ENCODE data around the gene ACACA.

ACACA gene

GRCh38 chr17:37392024-37392590, 14.5 kb downstream of the ACACA start:
- H3K4me1 ChIP-seq (ENCODE audit: control insufficient read depth, insufficient read depth, low read length), result peaks cover 27% of the 10 kb centered on the region
- H3K4me3 ChIP-seq (ENCODE audit: low read length), result peak overlapping the region; percentile 1
- H3K36me3 ChIP-seq (ENCODE audit: control insufficient read depth, insufficient read depth, low read length, severe bottlenecking), result no peaks in the 10 kb centered on the region
- H3K9me3 ChIP-seq (ENCODE audit: control insufficient read depth, low read length), result no peaks in the 10 kb centered on the region
- DNase-seq (ENCODE audit: low read depth), result peak; percentile 71
- H3K27me3 ChIP-seq (replicated peaks; ENCODE audit: control insufficient read depth, insufficient read depth, low read length), result no peaks in the 10 kb centered on the region
- no peak overlapping the region for H3K9ac ChIP-seq (ENCODE audit: low read length)

- Histone ChIP-seq H3K9ac (ENCODE audit: low read length) (no peak overlapping the region), H3K4me3 (ENCODE audit: low read length) (no peak overlapping the region), H3K27me3 (replicated peaks; ENCODE audit: control insufficient read depth, insufficient read depth, low read length) (no peaks in the 10 kb centered on the region), H3K9me3 (ENCODE audit: control insufficient read depth, low read length) (no peaks in the 10 kb centered on the region), H3K4me1 (ENCODE audit: control insufficient read depth, insufficient read depth, low read length) (peaks cover 27% of the 10 kb centered on the region), H3K36me3 (ENCODE audit: control insufficient read depth, insufficient read depth, low read length, severe bottlenecking) (no peaks in the 10 kb centered on the region)
- no peak for DNase-seq (ENCODE audit: low read depth)
These were observed 15.5 kb downstream of the ACACA start for GRCh38 chr17:37391146-37391545.

- Histone ChIP-seq H3K9me3 (ENCODE audit: control insufficient read depth, low read length) (no peaks in the 10 kb centered on the region), H3K4me3 (ENCODE audit: low read length) (no peak overlapping the region), H3K27me3 (replicated peaks; ENCODE audit: control insufficient read depth, insufficient read depth, low read length) (no peaks in the 10 kb centered on the region), H3K4me1 (ENCODE audit: control insufficient read depth, insufficient read depth, low read length) (peaks cover 27% of the 10 kb centered on the region), H3K36me3 (ENCODE audit: control insufficient read depth, insufficient read depth, low read length, severe bottlenecking) (no peaks in the 10 kb centered on the region), H3K9ac (ENCODE audit: low read length) (no peak overlapping the region)
- DNase-seq (ENCODE audit: low read depth), result no peak
These were observed 17.5 kb downstream of the ACACA start for GRCh38 chr17:37389160-37389559.

DNA sequence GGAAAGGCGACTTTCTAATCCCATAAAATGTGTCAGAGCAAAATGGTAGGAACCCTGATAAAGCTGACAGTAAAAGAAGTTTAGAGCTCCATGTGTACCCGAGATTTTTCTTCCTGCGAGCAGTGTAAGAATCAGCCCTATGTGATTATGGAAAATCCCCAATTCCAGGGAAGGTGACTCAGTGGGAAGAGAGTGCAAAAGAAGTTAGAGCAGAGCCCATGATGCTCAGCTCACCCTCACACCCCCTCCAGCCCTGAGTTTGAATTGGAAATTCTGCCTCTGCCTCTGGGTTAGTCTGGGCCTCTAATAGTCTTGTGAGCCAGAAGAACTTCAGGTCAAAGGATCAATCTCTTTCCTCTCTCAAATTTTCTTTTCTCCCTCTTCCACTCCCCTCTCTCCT, 18.4 kb downstream of the ACACA start:
- no peaks in the 10 kb centered on the region for H3K9me3 ChIP-seq (ENCODE audit: control insufficient read depth, low read length)
- peak; percentile 31 for DNase-seq (ENCODE audit: low read depth)

GRCh38 chr17:37386462-37386861, 20.2 kb downstream of the ACACA start:
- no peaks in the 10 kb centered on the region for H3K9me3 ChIP-seq (ENCODE audit: control insufficient read depth, low read length)
- H3K9ac ChIP-seq (ENCODE audit: low read length), result no peak overlapping the region
- H3K27me3 ChIP-seq (replicated peaks; ENCODE audit: control insufficient read depth, insufficient read depth, low read length), result no peaks in the 10 kb centered on the region
- peaks cover 17% of the 10 kb centered on the region for H3K4me1 ChIP-seq (ENCODE audit: control insufficient read depth, insufficient read depth, low read length)
- no peaks in the 10 kb centered on the region for H3K36me3 ChIP-seq (ENCODE audit: control insufficient read depth, insufficient read depth, low read length, severe bottlenecking)
- no peak for DNase-seq (ENCODE audit: low read depth)
- H3K4me3 ChIP-seq (ENCODE audit: low read length), result no peak overlapping the region

More for the DNA sequence above, 18.4 kb downstream of the ACACA start:
- peaks cover 27% of the 10 kb centered on the region for H3K4me1 ChIP-seq (ENCODE audit: control insufficient read depth, insufficient read depth, low read length)
- H3K4me3 ChIP-seq (ENCODE audit: low read length), result no peak overlapping the region
- no peaks in the 10 kb centered on the region for H3K36me3 ChIP-seq (ENCODE audit: control insufficient read depth, insufficient read depth, low read length, severe bottlenecking)
- peak overlapping the region; percentile 4 for H3K9ac ChIP-seq (ENCODE audit: low read length)
- no peaks in the 10 kb centered on the region for H3K27me3 ChIP-seq (replicated peaks; ENCODE audit: control insufficient read depth, insufficient read depth, low read length)

DNA sequence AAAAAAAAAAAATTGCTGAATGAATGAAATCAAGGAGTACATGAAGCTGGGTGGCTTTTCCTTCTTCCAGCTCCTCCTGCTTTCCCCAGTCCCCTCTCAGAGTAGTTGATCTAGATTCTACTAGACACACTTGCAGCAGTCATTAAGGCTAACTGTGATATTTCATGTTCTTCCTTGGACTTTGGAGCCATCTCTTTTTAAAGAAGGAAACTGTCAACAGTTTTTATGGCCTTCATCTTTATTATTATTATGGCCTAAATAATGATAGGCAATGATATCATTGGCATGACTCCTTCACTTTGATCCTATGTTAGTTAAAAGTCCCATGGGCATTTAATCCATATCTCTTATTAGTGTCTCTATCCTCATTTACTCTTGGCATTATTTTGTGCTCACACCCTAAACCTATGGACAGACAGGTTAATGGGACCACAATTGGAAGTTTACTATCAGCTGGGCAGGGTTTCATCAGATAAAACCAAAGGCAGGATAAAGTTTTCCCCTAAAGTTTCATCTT, 21.1 kb downstream of the ACACA start:
- DNase-seq (ENCODE audit: low read depth), result no peak
- Histone ChIP-seq H3K9me3 (ENCODE audit: control insufficient read depth, low read length) (no peaks in the 10 kb centered on the region), H3K36me3 (ENCODE audit: control insufficient read depth, insufficient read depth, low read length, severe bottlenecking) (no peaks in the 10 kb centered on the region), H3K4me1 (ENCODE audit: control insufficient read depth, insufficient read depth, low read length) (peaks cover 15% of the 10 kb centered on the region), H3K4me3 (ENCODE audit: low read length) (no peak overlapping the region), H3K9ac (ENCODE audit: low read length) (no peak overlapping the region), H3K27me3 (replicated peaks; ENCODE audit: control insufficient read depth, insufficient read depth, low read length) (no peaks in the 10 kb centered on the region)

DNA sequence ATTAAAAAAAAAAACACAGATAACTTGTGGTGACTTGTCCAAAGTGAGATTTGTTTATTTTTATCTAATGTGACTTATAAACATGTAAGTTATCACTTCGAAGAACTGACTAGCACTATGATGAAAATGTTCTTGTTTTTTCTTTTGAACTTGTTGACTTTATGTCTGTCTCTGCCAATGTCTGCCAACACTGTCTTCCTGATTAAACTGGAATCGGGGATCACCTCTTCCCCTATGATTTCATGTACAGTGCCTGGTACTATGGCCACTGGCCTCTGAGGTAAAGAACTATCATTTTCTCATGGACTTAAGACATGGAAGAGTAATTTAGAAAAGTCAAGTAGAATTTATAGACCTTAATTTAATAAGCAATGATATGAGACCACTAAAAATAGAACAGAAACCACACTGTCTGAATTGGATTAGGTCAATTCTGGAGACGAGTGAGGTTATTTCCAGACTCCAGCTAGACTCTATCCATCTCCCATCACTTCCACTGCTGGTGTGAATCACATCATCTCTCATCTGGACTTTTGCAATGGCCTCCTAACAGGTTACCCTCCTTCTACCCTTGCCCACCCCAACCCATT, 22.0 kb downstream of the ACACA start:
- no peak for DNase-seq (ENCODE audit: low read depth)
- Histone ChIP-seq H3K27me3 (replicated peaks; ENCODE audit: control insufficient read depth, insufficient read depth, low read length) (no peaks in the 10 kb centered on the region), H3K4me3 (ENCODE audit: low read length) (no peak overlapping the region), H3K9me3 (ENCODE audit: control insufficient read depth, low read length) (no peaks in the 10 kb centered on the region), H3K36me3 (ENCODE audit: control insufficient read depth, insufficient read depth, low read length, severe bottlenecking) (no peaks in the 10 kb centered on the region), H3K4me1 (ENCODE audit: control insufficient read depth, insufficient read depth, low read length) (peaks cover 15% of the 10 kb centered on the region), H3K9ac (ENCODE audit: low read length) (no peak overlapping the region)

DNA sequence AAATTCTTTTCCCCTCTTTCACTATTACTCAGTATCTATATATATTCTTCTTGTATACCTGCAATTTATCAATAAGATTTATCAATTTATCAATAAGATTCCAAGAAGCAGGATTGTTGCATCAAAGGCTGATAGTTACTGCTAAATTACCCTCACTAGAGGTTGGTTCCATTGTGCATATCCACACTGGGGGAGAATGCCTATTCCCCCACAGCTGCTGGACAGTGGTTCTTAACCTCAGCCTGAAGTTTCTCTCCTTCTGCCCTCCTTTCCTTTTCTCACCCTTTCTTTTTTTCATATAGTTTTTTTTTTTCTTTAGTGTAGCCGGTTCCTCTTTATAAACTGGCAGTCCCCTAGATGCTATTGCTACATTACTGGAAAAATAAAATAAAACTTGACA, 24.6 kb downstream of the ACACA start:
- no peaks in the 10 kb centered on the region for H3K36me3 ChIP-seq (ENCODE audit: control insufficient read depth, insufficient read depth, low read length, severe bottlenecking)
- H3K9ac ChIP-seq (ENCODE audit: low read length), result no peak overlapping the region
- no peaks in the 10 kb centered on the region for H3K27me3 ChIP-seq (replicated peaks; ENCODE audit: control insufficient read depth, insufficient read depth, low read length)
- no peaks in the 10 kb centered on the region for H3K4me1 ChIP-seq (ENCODE audit: control insufficient read depth, insufficient read depth, low read length)
- no peak overlapping the region for H3K4me3 ChIP-seq (ENCODE audit: low read length)
- no peak for DNase-seq (ENCODE audit: low read depth)
- H3K9me3 ChIP-seq (ENCODE audit: control insufficient read depth, low read length), result no peaks in the 10 kb centered on the region

GRCh38 chr17:37375706-37376105, 30.9 kb downstream of the ACACA start, which contains the start of gene C17orf78:
C17orf78 (plus strand) TSS chr17:37375985; CDS start chr17:37376093, 108 bp downstream.
- H3K9me3 ChIP-seq (ENCODE audit: control insufficient read depth, low read length), result no peaks in the 10 kb centered on the region
- no peak within 1 kb of the TSS for H3K4me3 ChIP-seq (ENCODE audit: low read length)
- H3K9ac ChIP-seq (ENCODE audit: low read length), result no peak within 1 kb of the TSS
- H3K4me1 ChIP-seq (ENCODE audit: control insufficient read depth, insufficient read depth, low read length), result no peaks in the 10 kb centered on the region
- no peaks in the 10 kb centered on the region for H3K27me3 ChIP-seq (replicated peaks; ENCODE audit: control insufficient read depth, insufficient read depth, low read length)
- DNase-seq (ENCODE audit: low read depth), result no peak
- no peaks in the 10 kb centered on the region for H3K36me3 ChIP-seq (ENCODE audit: control insufficient read depth, insufficient read depth, low read length, severe bottlenecking)

DNA sequence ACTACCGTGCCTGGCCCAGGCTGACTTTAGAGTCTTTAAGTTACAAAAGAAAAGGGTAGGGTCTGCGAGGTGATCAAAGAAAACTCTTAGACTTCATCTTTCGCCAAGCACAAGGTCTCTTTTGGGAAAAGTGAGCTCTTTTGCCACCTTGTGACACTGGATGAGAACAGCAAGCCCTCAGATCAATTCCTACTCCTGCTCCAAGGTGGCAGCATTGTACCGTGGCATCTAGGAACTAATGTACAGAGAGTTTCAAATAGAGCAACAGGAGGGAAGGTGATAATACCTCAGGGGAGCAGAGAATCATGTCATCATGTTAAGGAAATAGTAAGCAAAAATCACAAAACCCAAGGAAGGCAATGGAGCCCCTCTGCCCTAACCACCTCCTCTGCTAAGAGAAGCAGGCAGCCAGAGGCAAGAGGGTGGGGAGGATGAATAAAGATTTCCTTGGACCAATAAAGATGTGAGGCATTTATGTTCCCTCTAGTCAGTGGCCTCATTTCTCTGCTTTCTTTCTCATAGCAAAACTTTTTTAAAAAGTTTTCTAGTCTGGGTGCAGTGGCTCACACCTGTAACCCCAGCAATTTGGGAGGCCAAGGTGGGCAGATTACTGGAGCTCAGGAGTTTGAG, 33.0 kb downstream of the ACACA start:
- no peak overlapping the region for H3K4me3 ChIP-seq (ENCODE audit: low read length)
- H3K9me3 ChIP-seq (ENCODE audit: control insufficient read depth, low read length), result no peaks in the 10 kb centered on the region
- peak; percentile 87 for DNase-seq (ENCODE audit: low read depth)
- peaks cover 8% of the 10 kb centered on the region for H3K4me1 ChIP-seq (ENCODE audit: control insufficient read depth, insufficient read depth, low read length)
- no peaks in the 10 kb centered on the region for H3K36me3 ChIP-seq (ENCODE audit: control insufficient read depth, insufficient read depth, low read length, severe bottlenecking)
- no peaks in the 10 kb centered on the region for H3K27me3 ChIP-seq (replicated peaks; ENCODE audit: control insufficient read depth, insufficient read depth, low read length)
- no peak overlapping the region for H3K9ac ChIP-seq (ENCODE audit: low read length)

DNA sequence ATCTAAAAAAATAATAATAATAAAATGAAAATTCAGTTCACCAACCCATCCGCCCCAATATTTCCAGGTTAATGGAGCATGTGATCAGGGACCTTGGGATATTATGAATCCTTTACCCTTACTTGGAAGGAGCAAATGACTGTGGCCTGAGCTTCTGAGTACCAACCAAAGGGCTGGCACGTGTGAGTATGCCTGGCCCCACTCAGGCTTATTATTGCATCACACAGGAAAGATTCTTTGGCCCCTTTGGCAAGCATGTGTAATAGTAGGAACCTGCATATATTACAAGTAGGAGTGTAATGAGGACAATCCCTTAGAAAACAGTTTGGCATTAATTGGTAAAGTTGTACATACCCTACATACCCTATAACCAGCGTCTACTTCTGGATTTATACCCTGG, 38.1 kb downstream of the ACACA start:
- Histone ChIP-seq H3K4me1 (ENCODE audit: control insufficient read depth, insufficient read depth, low read length) (peaks cover 11% of the 10 kb centered on the region), H3K36me3 (ENCODE audit: control insufficient read depth, insufficient read depth, low read length, severe bottlenecking) (no peaks in the 10 kb centered on the region), H3K27me3 (replicated peaks; ENCODE audit: control insufficient read depth, insufficient read depth, low read length) (no peaks in the 10 kb centered on the region), H3K4me3 (ENCODE audit: low read length) (no peak overlapping the region), H3K9ac (ENCODE audit: low read length) (peak overlapping the region; percentile 54), H3K9me3 (ENCODE audit: control insufficient read depth, low read length) (no peaks in the 10 kb centered on the region)
- peak; percentile 55 for DNase-seq (ENCODE audit: low read depth)
